Mesendoderm (in vitro differentiated cells): ENCODE results near the gene OGFR.

ENCODE experiments used
- DNase-seq: peaks from one replicate; pipeline ENCODE4 v3.0.0; 2013
- H2AK5ac ChIP-seq: 2 replicates; pipeline ENCODE4 v1.6.1; 2013; ENCODE audit warnings: low read length, inconsistent platforms
- H2BK120ac ChIP-seq: 2 replicates; pipeline ENCODE4 v1.6.1; 2013; ENCODE audit warnings: low read depth, mild to moderate bottlenecking, low read length, moderate library complexity, mixed read lengths
- H2BK15ac ChIP-seq: replicated peaks from 2 replicates; pipeline ENCODE4 v1.6.1; 2013; ENCODE audit warnings: low read depth, mild to moderate bottlenecking, moderate library complexity
- H2BK5ac ChIP-seq: 2 replicates; pipeline ENCODE4 v1.6.1; 2013; ENCODE audit warnings: low read length, inconsistent platforms
- H3K18ac ChIP-seq: 2 replicates; pipeline ENCODE4 v1.6.1; 2013; ENCODE audit warnings: mild to moderate bottlenecking, low read length, mixed read lengths
- H3K23ac ChIP-seq: one replicate; pipeline ENCODE4 v1.6.1; 2013; ENCODE audit warnings: low read length
- H3K27ac ChIP-seq: 2 replicates; pipeline ENCODE4 v1.5.1; 2013; ENCODE audit warnings: low read depth, mild to moderate bottlenecking, inconsistent platforms, low read length, moderate library complexity
- H3K27me3 ChIP-seq: 2 replicates; pipeline ENCODE4 v1.6.1; 2013; ENCODE audit warnings: low read length, control low read depth, mild to moderate bottlenecking, inconsistent platforms; ENCODE audit not compliant: insufficient read depth, poor library complexity
- H3K36me3 ChIP-seq: 2 replicates; pipeline ENCODE4 v1.6.1; 2013; ENCODE audit warnings: low read length, inconsistent platforms; ENCODE audit not compliant: control insufficient read depth, insufficient read depth
- H3K4ac ChIP-seq: one replicate; pipeline ENCODE4 v1.6.1; 2013; ENCODE audit warnings: low read depth, mild to moderate bottlenecking, low read length, moderate library complexity
- H3K4me1 ChIP-seq: 2 replicates; pipeline ENCODE4 v1.6.1; 2013; ENCODE audit warnings: low read depth, low read length, inconsistent platforms; ENCODE audit not compliant: control insufficient read depth
- H3K4me2 ChIP-seq: 2 replicates; pipeline ENCODE4 v1.6.1; 2013; ENCODE audit warnings: low read length
- H3K4me3 ChIP-seq: 2 replicates; pipeline ENCODE4 v1.5.1; 2013; ENCODE audit warnings: mild to moderate bottlenecking, low read length
- H3K56ac ChIP-seq: one replicate; pipeline ENCODE4 v1.6.1; 2013; ENCODE audit warnings: low read length
- H3K79me1 ChIP-seq: 2 replicates; pipeline ENCODE4 v1.6.1; 2013; ENCODE audit warnings: low read length, inconsistent platforms
- H3K79me2 ChIP-seq: 2 replicates; pipeline ENCODE4 v1.6.1; 2013; ENCODE audit warnings: mild to moderate bottlenecking, low read length; ENCODE audit not compliant: control insufficient read depth, insufficient read depth
- H3K9ac ChIP-seq: 2 replicates; pipeline ENCODE4 v1.6.1; 2013; ENCODE audit warnings: low read length, inconsistent platforms
- H4K5ac ChIP-seq: one replicate; pipeline ENCODE4 v1.6.1; 2013; ENCODE audit warnings: low read length
- H4K8ac ChIP-seq: one replicate; pipeline ENCODE4 v1.6.1; 2013; ENCODE audit warnings: low read depth, mild to moderate bottlenecking, control low read depth, low read length, moderate library complexity
- WGBS: extraction: QIAGEN DNeasy Blood & Tissue Kit; methylation state at CpG from one replicate; pipeline ENCODE4 v1.1.7; 2013; ENCODE audit warnings: low lambda C conversion rate, missing lambda C conversion rate; ENCODE audit not compliant: insufficient coverage; ENCODE audit errors: extremely low coverage; 5-methylcytosine and 5-hydroxymethylcytosine counted together

The OGFR gene

GRCh38 chr20:62829231-62830230, 24.9 kb downstream of the OGFR start:
- Histone ChIP-seq H4K5ac (no peak overlapping the region), H4K8ac (no peak overlapping the region), H2BK15ac (no peak overlapping the region), H3K9ac (no peak overlapping the region), H3K56ac (no peak overlapping the region), H2AK5ac (no peak overlapping the region), H3K23ac (no peak overlapping the region), H3K4me2 (no peak overlapping the region), H3K4me1 (peaks cover under 1% of the 10 kb centered on the region), H3K27ac (no peak overlapping the region), H3K27me3 (no peaks in the 10 kb centered on the region), H3K4me3 (no peak overlapping the region), H3K18ac (no peak overlapping the region), H3K79me2 (no peaks in the 10 kb centered on the region), H2BK120ac (no peak overlapping the region), H2BK5ac (no peak overlapping the region), H3K36me3 (peaks cover 2% of the 10 kb centered on the region), H3K4ac (no peak overlapping the region), H3K79me1 (no peaks in the 10 kb centered on the region)
- no peak for DNase-seq
- WGBS = no CpG with 5 or more reads among the region's 32 CpGs

GRCh38 chr20:62830251-62830650, 25.6 kb downstream of the OGFR start:
- H4K5ac ChIP-seq = no peak overlapping the region
- no peak overlapping the region for H3K4ac ChIP-seq
- H4K8ac ChIP-seq = no peak overlapping the region
- H2BK5ac ChIP-seq = no peak overlapping the region
- no peak overlapping the region for H3K56ac ChIP-seq
- no peak overlapping the region for H2BK15ac ChIP-seq
- no peak overlapping the region for H3K27ac ChIP-seq
- H3K27me3 ChIP-seq = no peaks in the 10 kb centered on the region
- no peak overlapping the region for H3K4me2 ChIP-seq
- no CpG with 5 or more reads among the region's 14 CpGs for WGBS
- no peaks in the 10 kb centered on the region for H3K79me2 ChIP-seq
- H2BK120ac ChIP-seq = no peak overlapping the region
- DNase-seq = no peak
- H3K9ac ChIP-seq = no peak overlapping the region
- no peak overlapping the region for H2AK5ac ChIP-seq
- H3K36me3 ChIP-seq = peaks cover 2% of the 10 kb centered on the region
- H3K4me1 ChIP-seq = no peaks in the 10 kb centered on the region
- no peak overlapping the region for H3K4me3 ChIP-seq
- no peak overlapping the region for H3K23ac ChIP-seq
- H3K18ac ChIP-seq = no peak overlapping the region
- H3K79me1 ChIP-seq = no peaks in the 10 kb centered on the region

- Histone ChIP-seq H3K4ac (no peak overlapping the region), H3K56ac (no peak overlapping the region), H3K36me3 (peaks cover 2% of the 10 kb centered on the region), H3K4me3 (no peak overlapping the region), H3K18ac (no peak overlapping the region), H4K8ac (no peak overlapping the region), H3K23ac (no peak overlapping the region), H2AK5ac (no peak overlapping the region), H2BK120ac (no peak overlapping the region), H4K5ac (no peak overlapping the region), H2BK5ac (no peak overlapping the region), H3K4me2 (no peak overlapping the region), H3K4me1 (no peaks in the 10 kb centered on the region), H3K27me3 (no peaks in the 10 kb centered on the region), H3K27ac (no peak overlapping the region), H3K79me2 (no peaks in the 10 kb centered on the region), H3K79me1 (no peaks in the 10 kb centered on the region), H2BK15ac (no peak overlapping the region), H3K9ac (no peak overlapping the region)
- WGBS = no CpG with 5 or more reads among the region's 22 CpGs
- no peak for DNase-seq
Measured at GRCh38 chr20:62830821-62831220, 26.2 kb downstream of the OGFR start.

GRCh38 chr20:62831361-62831788, 26.7 kb downstream of the OGFR start:
- no peak overlapping the region for H3K56ac ChIP-seq
- H3K4me2 ChIP-seq = no peak overlapping the region
- no peak overlapping the region for H2BK120ac ChIP-seq
- no peak overlapping the region for H2BK15ac ChIP-seq
- H3K79me2 ChIP-seq = no peaks in the 10 kb centered on the region
- H3K23ac ChIP-seq = no peak overlapping the region
- H3K27ac ChIP-seq = no peak overlapping the region
- H3K4me3 ChIP-seq = no peak overlapping the region
- H4K5ac ChIP-seq = no peak overlapping the region
- no peak overlapping the region for H4K8ac ChIP-seq
- H2AK5ac ChIP-seq = no peak overlapping the region
- no peak overlapping the region for H3K18ac ChIP-seq
- H2BK5ac ChIP-seq = no peak overlapping the region
- H3K27me3 ChIP-seq = no peaks in the 10 kb centered on the region
- no peak overlapping the region for H3K4ac ChIP-seq
- DNase-seq = no peak
- WGBS = no CpG with 5 or more reads among the region's 10 CpGs
- no peaks in the 10 kb centered on the region for H3K4me1 ChIP-seq
- peaks cover 2% of the 10 kb centered on the region for H3K36me3 ChIP-seq
- H3K9ac ChIP-seq = no peak overlapping the region
- H3K79me1 ChIP-seq = no peaks in the 10 kb centered on the region

GRCh38 chr20:62831854-62832211, 27.2 kb downstream of the OGFR start:
- no peak overlapping the region for H3K27ac ChIP-seq
- no peak overlapping the region for H3K4ac ChIP-seq
- no peak overlapping the region for H4K5ac ChIP-seq
- no peak overlapping the region for H4K8ac ChIP-seq
- no peak overlapping the region for H3K23ac ChIP-seq
- peaks cover 2% of the 10 kb centered on the region for H3K36me3 ChIP-seq
- no peaks in the 10 kb centered on the region for H3K4me1 ChIP-seq
- no peak overlapping the region for H3K18ac ChIP-seq
- no peak overlapping the region for H3K9ac ChIP-seq
- H2AK5ac ChIP-seq = no peak overlapping the region
- H2BK15ac ChIP-seq = no peak overlapping the region
- WGBS = no CpG with 5 or more reads among the region's 10 CpGs
- no peak for DNase-seq
- H3K27me3 ChIP-seq = no peaks in the 10 kb centered on the region
- H2BK5ac ChIP-seq = no peak overlapping the region
- H3K79me2 ChIP-seq = no peaks in the 10 kb centered on the region
- no peaks in the 10 kb centered on the region for H3K79me1 ChIP-seq
- no peak overlapping the region for H3K4me3 ChIP-seq
- no peak overlapping the region for H3K56ac ChIP-seq
- H3K4me2 ChIP-seq = no peak overlapping the region
- H2BK120ac ChIP-seq = no peak overlapping the region
